ENCODE measurements around the gene DARS2. TPM values are rescaled to one million over a fixed set of nuclear protein-coding genes. Genes with fewer than 3 reads are reported as not detected.
"Not testable (repeated sequence)": the region's sequence is repeated elsewhere in the genome, so short reads cannot be mapped to it uniquely, and the experiment has no call there.

DARS2 gene
- total RNA-seq, 1 experiment from 2014 or later = 58.7 TPM

GRCh38 chr1:173861731-173862145, 37.3 kb downstream of the DARS2 start:
- no peak for DNase-seq (ENCODE audit: extremely low read depth, low read depth)

GRCh38 chr1:173862146-173862768, 37.8 kb downstream of the DARS2 start:
- DNase-seq (ENCODE audit: extremely low read depth, low read depth) = not testable (repeated sequence)

GRCh38 chr1:173862769-173863223, 38.3 kb downstream of the DARS2 start:
- no peak for DNase-seq (ENCODE audit: extremely low read depth, low read depth)

GRCh38 chr1:173863224-173864161, 39.0 kb downstream of the DARS2 start:
- DNase-seq (ENCODE audit: extremely low read depth, low read depth) = no peak

GRCh38 chr1:173864179-173864867, 39.9 kb downstream of the DARS2 start:
- DNase-seq (ENCODE audit: extremely low read depth, low read depth) = no peak

- DNase-seq (ENCODE audit: extremely low read depth, low read depth) = no peak
Observed at GRCh38 chr1:173865468-173866164, 41.1 kb downstream of the DARS2 start.

GRCh38 chr1:173866413-173867115, 42.1 kb downstream of the DARS2 start:
- DNase-seq (ENCODE audit: extremely low read depth, low read depth) = no peak

- no peak for DNase-seq (ENCODE audit: extremely low read depth, low read depth)
Observed at GRCh38 chr1:173867141-173867752, 42.8 kb downstream of the DARS2 start.

- peak; percentile 100 for DNase-seq (ENCODE audit: extremely low read depth, low read depth)
Observed at GRCh38 chr1:173867753-173868265, 43.3 kb downstream of the DARS2 start, which contains the start of gene GAS5. GAS5 (minus strand) TSS chr1:173867989.

GRCh38 chr1:173868266-173869020, 44.0 kb downstream of the DARS2 start, which contains the start of gene ZBTB37:
ZBTB37 (plus strand) TSS chr1:173868380; CDS start chr1:173870226, 1,846 bp downstream.
- peak; percentile 84 for DNase-seq (ENCODE audit: extremely low read depth, low read depth)

GRCh38 chr1:173869021-173869359, 44.5 kb downstream of the DARS2 start:
- DNase-seq (ENCODE audit: extremely low read depth, low read depth) = no peak

GRCh38 chr1:173870252-173871075, 46.0 kb downstream of the DARS2 start:
- DNase-seq (ENCODE audit: extremely low read depth, low read depth) = no peak

- DNase-seq (ENCODE audit: extremely low read depth, low read depth) = no peak
Observed at GRCh38 chr1:173871091-173871490, 46.6 kb downstream of the DARS2 start.

- DNase-seq (ENCODE audit: extremely low read depth, low read depth) = no peak
Observed at GRCh38 chr1:173871500-173871899, 47.0 kb downstream of the DARS2 start.

GRCh38 chr1:173876732-173877131, 52.3 kb downstream of the DARS2 start:
- DNase-seq (ENCODE audit: extremely low read depth, low read depth) = no peak

- DNase-seq (ENCODE audit: extremely low read depth, low read depth) = no peak
Observed at GRCh38 chr1:173878251-173878650, 53.8 kb downstream of the DARS2 start.

GRCh38 chr1:173881117-173881516, 56.6 kb downstream of the DARS2 start:
- DNase-seq (ENCODE audit: extremely low read depth, low read depth) = not testable (repeated sequence)

- no peak for DNase-seq (ENCODE audit: extremely low read depth, low read depth)
Observed at GRCh38 chr1:173884701-173885100, 60.2 kb downstream of the DARS2 start.
